HG03439 (cell line): ENCODE results near the gene DPH2.
A peak's percentile ranks its signal among the peaks of the same experiment; 100 is the strongest.

Experiments used
- ATAC-seq: cut with Tn5 transposase; IDR thresholded peaks from one replicate; pipeline ENCODE4 v1.9.1; 2021; ENCODE audit warnings: mild to moderate bottlenecking, moderate library complexity; ENCODE audit not compliant: unreplicated experiment

Gene DPH2

GRCh38 chr1:43963890-43964289 is 5.9 kb upstream of the DPH2 start:
- no peak for ATAC-seq

GRCh38 chr1:43965316-43965715 is 4.5 kb upstream of the DPH2 start:
- no peak for ATAC-seq

DNA sequence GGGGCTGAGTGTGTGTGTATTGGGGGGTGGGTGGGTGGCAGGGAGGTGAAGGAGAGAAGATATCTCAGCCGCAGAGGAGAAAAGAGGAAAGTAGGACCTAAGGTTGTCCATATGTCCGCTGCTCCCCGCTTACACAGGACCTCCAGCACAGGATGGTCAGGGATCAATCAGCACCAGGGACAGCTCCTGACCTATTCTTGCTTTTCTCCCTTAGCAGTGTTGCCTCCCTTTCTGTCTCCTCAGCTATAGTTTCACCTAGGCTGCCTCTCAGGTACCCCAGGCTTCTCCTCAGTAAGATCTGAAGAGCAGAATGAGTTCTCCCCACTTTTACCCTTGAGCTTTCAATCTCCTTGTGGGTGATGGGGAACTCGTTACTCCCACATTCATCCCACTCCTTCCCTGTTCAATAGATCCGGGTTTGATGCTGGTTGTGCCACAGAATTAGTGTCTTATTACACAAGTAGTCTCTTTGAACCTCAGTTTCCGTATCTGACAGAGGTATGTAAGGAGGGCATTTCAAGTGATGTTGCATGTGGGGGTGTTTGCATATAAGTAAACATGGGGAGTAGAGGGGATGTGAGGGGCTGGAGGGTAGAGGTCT is 1.4 kb upstream of the DPH2 start:
- ATAC-seq, result no peak

DNA sequence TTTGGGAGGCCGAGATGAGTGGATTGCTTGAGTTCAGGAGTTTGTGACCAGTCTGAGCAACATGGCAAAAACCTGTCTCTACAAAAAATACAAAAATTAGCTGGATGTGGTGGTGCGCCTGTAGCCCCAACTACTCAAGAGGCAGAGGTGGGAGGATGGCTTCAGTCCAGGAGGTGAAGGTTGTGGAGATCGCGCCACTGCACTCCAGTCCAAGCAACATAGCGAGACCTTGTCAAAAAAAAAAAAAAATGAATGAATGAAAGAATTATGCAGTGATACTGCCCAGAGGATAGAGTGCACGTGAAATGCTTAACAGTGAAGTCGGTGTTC is 429 bp upstream of the DPH2 start:
- ATAC-seq, result no peak

DNA sequence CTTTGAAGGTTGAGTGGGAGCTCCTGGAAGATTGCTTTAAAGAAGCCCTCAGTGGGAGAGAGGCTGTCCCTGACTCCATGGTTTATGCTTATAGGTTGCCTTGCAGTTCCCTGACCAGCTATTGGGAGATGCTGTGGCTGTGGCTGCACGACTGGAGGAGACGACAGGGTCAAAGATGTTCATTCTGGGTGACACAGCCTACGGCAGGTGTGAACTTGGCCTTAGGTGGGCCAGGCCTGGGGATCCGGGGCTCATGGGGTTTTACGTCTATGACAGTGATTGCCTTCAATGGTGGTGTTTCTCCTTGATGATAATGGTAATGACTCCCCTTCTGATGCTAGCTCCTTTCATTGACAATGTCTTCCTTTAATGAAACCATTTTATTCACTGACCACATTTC is 692 bp downstream of the DPH2 start:
- ATAC-seq, result no peak

- ATAC-seq, result no peak
Observed at GRCh38 chr1:43970911-43971310, 1.1 kb downstream of the DPH2 start.

DNA sequence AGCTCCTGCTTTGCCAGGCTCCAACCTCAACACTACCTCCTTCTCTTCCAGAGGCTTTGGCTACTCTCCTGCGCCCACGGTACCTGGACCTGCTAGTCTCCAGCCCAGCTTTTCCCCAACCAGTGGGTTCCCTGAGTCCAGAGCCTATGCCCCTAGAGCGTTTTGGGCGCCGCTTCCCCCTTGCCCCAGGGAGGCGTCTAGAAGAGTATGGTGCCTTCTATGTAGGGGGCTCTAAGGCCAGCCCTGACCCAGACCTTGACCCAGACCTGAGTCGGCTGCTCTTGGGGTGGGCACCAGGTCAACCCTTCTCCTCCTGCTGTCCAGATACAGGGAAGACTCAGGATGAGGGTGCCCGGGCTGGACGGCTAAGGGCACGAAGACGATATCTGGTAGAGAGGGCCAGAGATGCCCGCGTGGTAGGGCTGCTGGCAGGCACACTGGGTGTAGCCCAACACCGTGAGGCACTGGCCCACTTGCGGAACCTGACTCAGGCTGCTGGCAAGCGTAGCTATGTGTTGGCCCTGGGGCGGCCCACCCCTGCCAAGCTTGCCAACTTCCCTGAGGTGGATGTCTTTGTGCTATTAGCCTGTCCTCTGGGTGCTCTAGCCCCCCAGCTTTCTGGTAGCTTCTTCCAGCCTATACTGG is 1.6 kb downstream of the DPH2 start:
- no peak for ATAC-seq

DNA sequence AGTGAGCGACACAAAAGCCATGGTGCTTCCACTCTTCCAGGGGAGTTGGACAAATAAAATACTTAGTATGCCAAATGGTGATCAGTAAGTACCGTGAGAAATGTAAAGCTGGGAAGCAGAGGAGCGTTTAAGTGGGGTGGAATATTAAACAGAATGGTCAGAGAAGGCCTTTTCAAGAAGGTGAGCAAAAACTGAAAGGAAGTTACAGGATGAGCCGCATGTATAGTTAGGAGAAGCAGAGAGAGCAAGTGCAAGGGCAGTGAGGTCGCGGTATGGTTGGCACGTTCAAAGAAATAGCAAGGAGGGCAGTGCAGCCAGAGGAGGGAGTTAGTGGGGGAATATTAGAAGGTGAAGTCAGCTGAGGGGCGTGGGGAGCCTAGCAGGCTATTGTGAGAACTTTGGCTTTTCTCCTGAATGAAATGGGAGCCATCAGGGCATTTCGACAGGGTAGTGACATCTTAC is 4.2 kb downstream of the DPH2 start:
- no peak for ATAC-seq

- ATAC-seq, result peak; percentile 63
Observed at GRCh38 chr1:43974443-43975248, 4.8 kb downstream of the DPH2 start, which contains the start of gene ATP6V0B. ATP6V0B (plus strand) TSS chr1:43974960; CDS start chr1:43975041, 81 bp downstream.

- no peak for ATAC-seq
Observed at GRCh38 chr1:43975249-43975961, 5.6 kb downstream of the DPH2 start.

DNA sequence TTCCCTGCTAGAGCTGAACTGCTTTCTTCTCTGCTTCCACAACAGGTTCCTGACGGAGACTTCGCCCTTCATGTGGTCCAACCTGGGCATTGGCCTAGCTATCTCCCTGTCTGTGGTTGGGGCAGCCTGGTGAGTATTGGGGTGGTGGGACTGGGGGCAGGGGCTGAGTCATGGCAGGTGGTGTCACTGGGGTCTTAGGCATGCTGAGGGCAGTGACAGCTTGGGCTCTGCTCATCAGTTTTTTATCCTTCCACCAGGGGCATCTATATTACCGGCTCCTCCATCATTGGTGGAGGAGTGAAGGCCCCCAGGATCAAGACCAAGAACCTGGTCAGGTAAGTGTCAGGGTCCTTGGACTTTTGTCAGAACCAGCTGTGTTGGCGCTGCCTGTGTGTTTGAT is 6.2 kb downstream of the DPH2 start:
- no peak for ATAC-seq

- no peak for ATAC-seq
Observed at GRCh38 chr1:43976890-43977289, 7.1 kb downstream of the DPH2 start.

DNA sequence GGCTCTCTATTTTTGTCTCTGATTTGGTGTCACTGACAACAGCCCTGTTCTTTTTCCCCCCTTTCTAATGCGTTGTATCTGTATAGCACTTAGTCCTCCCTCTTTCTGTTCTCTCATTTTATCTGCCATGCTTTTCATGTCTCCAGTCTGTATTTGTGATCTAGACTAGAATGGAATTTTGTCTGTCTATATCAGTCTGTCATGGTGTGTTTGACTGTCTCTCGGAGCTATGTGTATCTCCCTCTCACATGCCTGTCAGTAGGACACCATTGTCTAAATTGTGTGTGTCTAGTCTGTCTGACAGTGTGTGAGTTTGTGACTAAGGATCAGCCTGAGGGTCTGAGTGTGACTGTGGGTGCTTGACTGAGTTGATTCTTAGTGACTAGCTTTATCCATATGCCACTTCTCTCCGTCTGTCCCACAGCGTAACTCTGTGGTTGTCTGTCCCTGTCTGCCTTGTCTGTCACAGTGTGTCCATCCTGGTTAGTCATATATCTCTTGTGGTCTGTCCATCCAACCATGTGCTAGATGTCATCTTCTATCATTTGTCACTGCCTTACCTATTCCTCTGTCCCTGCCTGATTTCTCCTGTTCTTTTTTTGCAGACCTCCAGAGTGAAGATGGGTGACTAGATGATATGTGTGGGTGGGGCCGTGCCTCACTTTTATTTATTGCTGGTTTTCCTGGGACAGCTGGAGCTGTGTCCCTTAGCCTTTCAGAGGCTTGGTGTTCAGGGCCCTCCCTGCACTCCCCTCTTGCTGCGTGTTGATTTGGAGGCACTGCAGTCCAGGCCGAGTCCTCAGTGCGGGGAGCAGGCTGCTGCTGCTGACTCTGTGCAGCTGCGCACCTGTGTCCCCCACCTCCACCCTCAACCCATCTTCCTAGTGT is 7.8 kb downstream of the DPH2 start:
- ATAC-seq, result no peak

- no peak for ATAC-seq
Observed at GRCh38 chr1:43978264-43978550, 8.4 kb downstream of the DPH2 start.

DNA sequence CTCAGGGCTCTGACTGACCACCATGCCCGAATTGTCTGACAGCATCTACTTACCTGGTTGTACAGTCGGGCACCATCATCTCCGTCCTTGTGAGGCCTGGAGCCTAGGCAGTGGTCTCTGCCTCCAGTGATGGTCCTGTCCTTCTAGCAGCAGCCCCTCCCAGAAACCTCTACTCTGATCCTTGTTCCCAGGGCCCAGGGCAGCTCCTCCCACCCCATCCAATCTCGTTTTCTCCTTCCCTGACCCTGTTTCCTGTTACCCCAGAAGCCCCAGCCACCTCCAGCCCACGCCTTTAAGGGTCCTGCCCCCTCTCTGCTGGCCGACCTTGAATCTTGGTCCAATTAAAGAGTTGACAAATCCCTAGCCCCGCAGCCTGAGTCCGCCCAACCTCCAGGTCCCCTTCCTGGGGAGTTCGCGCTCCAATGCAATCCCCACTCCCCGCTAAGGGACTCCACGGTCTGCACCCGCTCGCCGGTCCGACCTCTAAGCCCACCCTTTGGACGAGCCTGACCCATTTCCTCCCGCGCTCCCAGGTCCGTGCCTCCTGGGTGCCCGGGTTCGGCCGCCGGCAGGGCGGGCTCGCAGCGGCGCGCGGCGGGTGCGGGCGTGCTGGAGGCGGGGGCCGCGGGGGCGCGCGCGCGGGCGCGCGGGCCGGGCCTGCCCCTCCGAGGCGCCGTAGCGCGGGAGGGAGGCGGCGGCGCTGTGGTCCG is 8.9 kb downstream of the DPH2 start, which contains the start of gene B4GALT2:
TSS of gene B4GALT2 (plus strand) at position 660 of the 710 bp plus-strand sequence. CDS start 1,951 bp downstream, outside the sequence.
- no peak for ATAC-seq

GRCh38 chr1:43979261-43979527 is 9.4 kb downstream of the DPH2 start:
- no peak for ATAC-seq

- no peak for ATAC-seq
Observed at GRCh38 chr1:43979528-43980254, 9.9 kb downstream of the DPH2 start.

- ATAC-seq, result no peak
Observed at GRCh38 chr1:43980255-43981134, 10.7 kb downstream of the DPH2 start.

DNA sequence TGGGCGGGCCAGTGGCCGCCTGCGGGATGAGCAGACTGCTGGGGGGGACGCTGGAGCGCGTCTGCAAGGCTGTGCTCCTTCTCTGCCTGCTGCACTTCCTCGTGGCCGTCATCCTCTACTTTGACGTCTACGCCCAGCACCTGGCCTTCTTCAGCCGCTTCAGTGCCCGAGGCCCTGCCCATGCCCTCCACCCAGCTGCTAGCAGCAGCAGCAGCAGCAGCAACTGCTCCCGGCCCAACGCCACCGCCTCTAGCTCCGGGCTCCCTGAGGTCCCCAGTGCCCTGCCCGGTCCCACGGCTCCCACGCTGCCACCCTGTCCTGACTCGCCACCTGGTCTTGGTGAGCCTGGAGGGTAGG is 11.3 kb downstream of the DPH2 start:
- no peak for ATAC-seq
